Keratinocyte (primary cell): Measurements from ENCODE around the gene RFC2.

Source experiments
- EZH2 ChIP-seq: IDR thresholded peaks from one replicate; pipeline ENCODE4 v1.6.1; 2012; ENCODE audit warnings: inconsistent platforms, mild to moderate bottlenecking, low read length, moderate library complexity
- TF ChIP-seq, protein P1 (sequence below), 3 experiments: IDR thresholded peaks in 1 of 3; conservative IDR thresholded peaks in 1 of 3; optimal IDR thresholded peaks in 1 of 3; 2 replicates in 2 of 3; 3 replicates in 1 of 3; pipeline versions ENCODE3 to v1.5.1; 2011; ENCODE audit warnings: low read length in 3 of 3, mild to moderate bottlenecking in 3 of 3, moderate library complexity in 2 of 3, control low read depth in 1 of 3, inconsistent platforms in 1 of 3; ENCODE audit not compliant: insufficient read depth in 2 of 3; ENCODE audit errors: extremely low read depth in 1 of 3

DNA sequence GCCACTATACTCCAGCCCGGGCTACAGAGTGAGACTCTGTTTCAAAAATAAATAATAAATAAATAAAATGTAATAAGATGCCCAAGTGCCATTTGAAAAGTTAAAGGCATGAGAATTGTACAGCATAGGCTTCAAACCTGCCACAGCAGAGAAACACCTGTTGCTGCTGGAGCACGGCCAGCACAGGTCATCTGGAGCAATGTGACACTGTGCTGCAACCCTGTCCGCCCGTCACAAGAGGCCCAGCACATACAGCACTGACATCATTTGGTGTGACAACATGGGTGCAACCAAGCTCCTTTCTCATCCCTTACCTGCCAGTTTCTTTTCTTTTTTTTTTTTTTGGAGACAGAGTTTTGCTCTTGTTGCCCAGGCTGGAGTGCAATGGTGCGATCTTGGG lies 1.3 kb downstream of the RFC2 start:
- TF ChIP-seq, protein P1, sequence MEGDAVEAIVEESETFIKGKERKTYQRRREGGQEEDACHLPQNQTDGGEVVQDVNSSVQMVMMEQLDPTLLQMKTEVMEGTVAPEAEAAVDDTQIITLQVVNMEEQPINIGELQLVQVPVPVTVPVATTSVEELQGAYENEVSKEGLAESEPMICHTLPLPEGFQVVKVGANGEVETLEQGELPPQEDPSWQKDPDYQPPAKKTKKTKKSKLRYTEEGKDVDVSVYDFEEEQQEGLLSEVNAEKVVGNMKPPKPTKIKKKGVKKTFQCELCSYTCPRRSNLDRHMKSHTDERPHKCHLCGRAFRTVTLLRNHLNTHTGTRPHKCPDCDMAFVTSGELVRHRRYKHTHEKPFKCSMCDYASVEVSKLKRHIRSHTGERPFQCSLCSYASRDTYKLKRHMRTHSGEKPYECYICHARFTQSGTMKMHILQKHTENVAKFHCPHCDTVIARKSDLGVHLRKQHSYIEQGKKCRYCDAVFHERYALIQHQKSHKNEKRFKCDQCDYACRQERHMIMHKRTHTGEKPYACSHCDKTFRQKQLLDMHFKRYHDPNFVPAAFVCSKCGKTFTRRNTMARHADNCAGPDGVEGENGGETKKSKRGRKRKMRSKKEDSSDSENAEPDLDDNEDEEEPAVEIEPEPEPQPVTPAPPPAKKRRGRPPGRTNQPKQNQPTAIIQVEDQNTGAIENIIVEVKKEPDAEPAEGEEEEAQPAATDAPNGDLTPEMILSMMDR (optimal IDR thresholded peaks at IDR 0.05 in 1 of 3, IDR thresholded peaks at IDR 0.05 in 1 of 3, conservative IDR thresholded peaks at IDR 0.05 in 1 of 3; ENCODE audit: extremely low read depth in 1 of 3, insufficient read depth in 2 of 3, low read length in 3 of 3) = no peak
- no peak for TF ChIP-seq EZH2
